CD4-positive, alpha-beta T cell treated with Interferon alpha-2 for 1 hour (primary cell): ENCODE results near the gene SPRR2D.

Experiments
- DNase-seq, 2 donors: peaks; one replicate each; pipeline ENCODE4 v3.0.0-alpha.2; 2020 to 2022

SPRR2D gene

GRCh38 chr1:153001382-153001781 lies 39.5 kb downstream of the SPRR2D start, which contains the start of gene SPRR3:
SPRR3 (plus strand) TSS chr1:153001749; CDS start chr1:153003021, 1,272 bp downstream.
- DNase-seq: no peak

- no peak for DNase-seq
These were observed 40.6 kb downstream of the SPRR2D start for GRCh38 chr1:153000294-153000693.

- DNase-seq: no peak
These were observed 41.1 kb downstream of the SPRR2D start for GRCh38 chr1:152999818-153000217.

- no peak for DNase-seq
These were observed 42.4 kb downstream of the SPRR2D start for GRCh38 chr1:152998476-152998875.

- no peak for DNase-seq
These were observed 43.0 kb downstream of the SPRR2D start for GRCh38 chr1:152997901-152998300.

GRCh38 chr1:152996633-152997400 lies 44.1 kb downstream of the SPRR2D start:
- DNase-seq: no peak

- DNase-seq: no peak
These were observed 45.1 kb downstream of the SPRR2D start for GRCh38 chr1:152995842-152996241.

- no peak for DNase-seq
These were observed 47.7 kb downstream of the SPRR2D start for GRCh38 chr1:152993186-152993585.
